Mesenchymal stem cell (in vitro differentiated cells and primary cell): Measurements from ENCODE around the gene ACACB.

Experiments used
- DNase-seq: peaks from one replicate; pipeline ENCODE4 v3.0.0-alpha.2; 2013
- H2AFZ ChIP-seq: one replicate; pipeline ENCODE4 v1.6.1; 2013; ENCODE audit warnings: low read depth, mild to moderate bottlenecking, control low read depth, inconsistent platforms, low read length, moderate library complexity
- H2AK5ac ChIP-seq: 2 replicates; pipeline ENCODE4 v1.6.1; 2013; ENCODE audit warnings: low read length, moderate library complexity, mild to moderate bottlenecking, inconsistent platforms; ENCODE audit not compliant: severe bottlenecking
- H2BK120ac ChIP-seq: one replicate; pipeline ENCODE4 v1.6.1; 2013; ENCODE audit warnings: low read depth, mild to moderate bottlenecking, inconsistent platforms, low read length, moderate library complexity
- H2BK12ac ChIP-seq, 2 experiments: one replicate each; pipeline ENCODE4 v1.6.1; 2013; ENCODE audit warnings: inconsistent platforms in 2 of 2, low read length in 2 of 2, mild to moderate bottlenecking in 2 of 2, moderate library complexity in 2 of 2, control low read depth in 1 of 2
- H2BK15ac ChIP-seq: one replicate; pipeline ENCODE4 v1.6.1; 2013; ENCODE audit warnings: mild to moderate bottlenecking, low read depth, inconsistent platforms; ENCODE audit not compliant: poor library complexity, severe bottlenecking
- H2BK5ac ChIP-seq: 2 replicates; pipeline ENCODE4 v1.6.1; 2013; ENCODE audit warnings: low read depth, mild to moderate bottlenecking, low read length, control low read depth, inconsistent platforms; ENCODE audit not compliant: poor library complexity, severe bottlenecking
- H3K14ac ChIP-seq, 2 experiments: one replicate each; pipeline ENCODE4 v1.6.1; 2013; ENCODE audit warnings: inconsistent platforms in 2 of 2, low read length in 2 of 2, control low read depth in 1 of 2, mild to moderate bottlenecking in 1 of 2, moderate library complexity in 1 of 2
- H3K18ac ChIP-seq, 2 experiments: one replicate each; pipeline ENCODE4 v1.6.1; 2013; ENCODE audit warnings: inconsistent platforms in 2 of 2, low read length in 2 of 2, control low read depth in 1 of 2, low read depth in 1 of 2, mild to moderate bottlenecking in 1 of 2
- H3K23ac ChIP-seq, 2 experiments: one replicate each; pipeline ENCODE4 v1.6.1; 2013; ENCODE audit warnings: inconsistent platforms in 2 of 2, low read length in 2 of 2, mild to moderate bottlenecking in 2 of 2, moderate library complexity in 2 of 2, control low read depth in 1 of 2
- H3K27ac ChIP-seq: 2 replicates; pipeline ENCODE4 v1.5.1; 2013; ENCODE audit warnings: mild to moderate bottlenecking, moderate library complexity, low read length, control low read depth, inconsistent platforms; ENCODE audit not compliant: poor library complexity, severe bottlenecking
- H3K27me3 ChIP-seq, 2 experiments: 2 replicates each; pipeline versions ENCODE4 v1.6.1 to v1.7.0; 2013; ENCODE audit warnings: low read length in 2 of 2, mild to moderate bottlenecking in 2 of 2, moderate library complexity in 2 of 2, control low read depth in 1 of 2, inconsistent platforms in 1 of 2; ENCODE audit not compliant: control insufficient read depth in 1 of 2, insufficient read depth in 1 of 2
- H3K36me3 ChIP-seq, 2 experiments: 2 replicates each; pipeline versions ENCODE4 v1.6.1 to v1.7.0; 2013; ENCODE audit warnings: low read length in 2 of 2, control low read depth in 1 of 2, inconsistent platforms in 1 of 2, low read depth in 1 of 2, mild to moderate bottlenecking in 1 of 2; ENCODE audit not compliant: insufficient read depth in 2 of 2, control insufficient read depth in 1 of 2
- H3K4ac ChIP-seq, 2 experiments: one replicate each; pipeline ENCODE4 v1.6.1; 2013; ENCODE audit warnings: inconsistent platforms in 2 of 2, low read length in 2 of 2, mild to moderate bottlenecking in 2 of 2, moderate library complexity in 2 of 2, control low read depth in 1 of 2, low read depth in 1 of 2
- H3K4me1 ChIP-seq: 2 replicates; pipeline ENCODE4 v1.6.1; 2013; ENCODE audit warnings: low read depth, low read length, control low read depth; ENCODE audit not compliant: control insufficient read depth, insufficient read depth
- H3K4me2 ChIP-seq: 2 replicates; pipeline ENCODE4 v1.6.1; 2013; ENCODE audit warnings: low read length, mild to moderate bottlenecking, inconsistent platforms; ENCODE audit not compliant: poor library complexity, severe bottlenecking
- H3K4me3 ChIP-seq, 2 experiments: 2 replicates each; pipeline versions ENCODE4 v1.5.1 to v1.7.0; 2013; ENCODE audit warnings: low read length in 2 of 2, mild to moderate bottlenecking in 2 of 2, control low read depth in 1 of 2, low read depth in 1 of 2; ENCODE audit not compliant: insufficient read depth in 1 of 2
- H3K79me1 ChIP-seq: replicated peaks from 2 replicates; pipeline ENCODE4 v1.6.1; 2013; ENCODE audit warnings: mild to moderate bottlenecking, control low read depth, low read length, inconsistent platforms; ENCODE audit not compliant: poor library complexity, severe bottlenecking
- H3K9ac ChIP-seq: 2 replicates; pipeline ENCODE4 v1.7.0; 2013; ENCODE audit warnings: mild to moderate bottlenecking, low read length, moderate library complexity
- H3K9me3 ChIP-seq: 2 replicates; pipeline ENCODE4 v1.7.0; 2013; ENCODE audit warnings: mild to moderate bottlenecking, low read length; ENCODE audit not compliant: control insufficient read depth
- H4K8ac ChIP-seq: one replicate; pipeline ENCODE4 v1.6.1; 2013; ENCODE audit warnings: inconsistent platforms, mild to moderate bottlenecking, low read length, moderate library complexity
- H4K91ac ChIP-seq: one replicate; pipeline ENCODE4 v1.6.1; 2013; ENCODE audit warnings: mild to moderate bottlenecking, low read length, inconsistent platforms
- WGBS: methylation state at CpG from one replicate; pipeline ENCODE4 v1.1.7; 2013; ENCODE audit warnings: mixed read lengths; 5-methylcytosine and 5-hydroxymethylcytosine counted together

The ACACB gene

DNA sequence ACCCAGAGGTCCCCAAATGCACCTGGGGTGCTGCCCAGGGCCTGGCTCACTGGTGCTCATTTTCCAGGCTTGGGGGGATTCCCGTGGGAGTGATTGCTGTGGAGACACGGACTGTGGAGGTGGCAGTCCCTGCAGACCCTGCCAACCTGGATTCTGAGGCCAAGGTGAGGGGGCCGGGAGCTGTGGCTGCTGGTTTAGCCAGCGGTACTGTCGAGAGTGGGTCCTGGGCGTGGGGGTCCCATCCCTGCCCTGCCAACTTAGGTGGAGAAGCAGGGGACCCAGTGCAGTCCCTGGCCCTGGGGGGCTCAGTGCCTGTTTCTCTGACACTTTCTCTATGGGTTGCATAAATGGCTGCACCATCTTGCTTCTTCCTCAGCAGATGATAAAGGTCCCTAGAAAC, 141.8 kb downstream of the ACACB start:
- Histone ChIP-seq H3K9me3 (peaks cover 12% of the 10 kb centered on the region), H3K4me1 (no peaks in the 10 kb centered on the region), H2AK5ac (no peak overlapping the region), H4K91ac (no peak overlapping the region), H2BK12ac (no peak overlapping the region), H3K18ac (no peak overlapping the region), H3K4me2 (no peak overlapping the region), H2BK5ac (no peak overlapping the region), H4K8ac (no peak overlapping the region), H3K9ac (no peak overlapping the region), H2BK15ac (no peak overlapping the region), H3K14ac (no peak overlapping the region), H3K4ac (no peak overlapping the region), H3K27ac (no peak overlapping the region), H3K27me3 (no peaks in the 10 kb centered on the region), H3K79me1 (no peaks in the 10 kb centered on the region), H3K23ac (no peak overlapping the region), H2BK120ac (no peak overlapping the region), H3K4me3 (no peak overlapping the region), H3K36me3 (peaks cover 0 to 27% of the 10 kb centered on the region in 2 experiments), H2AFZ (no peak overlapping the region)
- no peak for DNase-seq
- WGBS, result 85% methylated on average over 6 of the region's 6 CpGs

DNA sequence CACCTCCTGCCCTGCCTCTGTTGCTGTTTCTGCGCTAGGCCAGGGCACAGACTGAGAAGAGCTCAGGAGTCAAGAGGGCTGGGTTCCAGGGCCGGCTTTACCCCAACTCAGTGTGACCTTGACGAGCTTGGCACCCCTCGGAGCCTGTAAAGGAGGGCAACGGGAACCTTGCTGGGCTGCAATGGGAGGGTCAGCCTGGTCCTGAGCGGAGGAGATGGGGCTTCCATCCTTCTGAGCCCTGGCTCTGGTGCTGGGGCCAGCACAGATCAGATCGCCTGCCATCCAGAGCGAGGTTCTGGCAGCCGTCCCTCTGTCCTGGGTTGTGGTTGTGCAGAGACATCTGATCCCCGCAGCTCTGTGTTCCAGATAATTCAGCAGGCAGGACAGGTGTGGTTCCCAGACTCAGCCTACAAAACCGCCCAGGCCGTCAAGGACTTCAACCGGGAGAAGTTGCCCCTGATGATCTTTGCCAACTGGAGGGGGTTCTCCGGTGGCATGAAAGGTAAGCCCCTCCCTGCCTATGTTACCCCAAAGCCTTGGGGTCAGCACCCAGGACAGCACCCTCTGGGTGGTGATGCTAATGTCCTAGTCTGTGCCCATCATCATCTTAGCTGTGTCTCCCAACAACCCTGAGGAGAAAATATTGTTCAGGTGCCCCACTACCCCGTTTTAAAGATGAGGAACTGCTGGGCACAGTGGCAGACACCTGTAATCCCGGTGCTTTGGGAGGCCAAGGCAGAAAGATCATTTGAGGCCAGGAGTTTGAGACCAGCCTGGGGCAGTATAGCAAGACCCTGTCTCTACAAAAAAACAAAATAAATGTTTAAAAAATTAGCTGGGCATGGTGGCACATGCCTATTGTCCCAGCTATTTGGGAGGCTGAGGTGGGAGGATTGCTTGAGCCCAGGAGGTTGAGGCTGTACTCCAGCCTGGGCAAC, 142.5 kb downstream of the ACACB start:
- H3K4me2 ChIP-seq, result no peak overlapping the region
- no peak overlapping the region for H2BK5ac ChIP-seq
- DNase-seq, result no peak
- H3K9ac ChIP-seq, result no peak overlapping the region
- 77% methylated on average over 16 of the region's 16 CpGs for WGBS
- no peak overlapping the region for H3K14ac ChIP-seq
- no peaks in the 10 kb centered on the region for H3K79me1 ChIP-seq
- H2BK120ac ChIP-seq, result no peak overlapping the region
- H3K9me3 ChIP-seq, result peaks cover 5% of the 10 kb centered on the region
- H2AFZ ChIP-seq, result no peak overlapping the region
- H3K18ac ChIP-seq, result no peak overlapping the region
- H4K91ac ChIP-seq, result no peak overlapping the region
- H2BK15ac ChIP-seq, result no peak overlapping the region
- H2BK12ac ChIP-seq, result no peak overlapping the region
- H3K23ac ChIP-seq, result no peak overlapping the region
- H3K4me1 ChIP-seq, result no peaks in the 10 kb centered on the region
- no peak overlapping the region for H3K4ac ChIP-seq
- no peaks in the 10 kb centered on the region for H3K27me3 ChIP-seq
- peaks cover 0 to 27% of the 10 kb centered on the region in 2 experiments for H3K36me3 ChIP-seq
- H4K8ac ChIP-seq, result no peak overlapping the region
- H2AK5ac ChIP-seq, result no peak overlapping the region
- no peak overlapping the region for H3K27ac ChIP-seq
- H3K4me3 ChIP-seq, result no peak overlapping the region

DNA sequence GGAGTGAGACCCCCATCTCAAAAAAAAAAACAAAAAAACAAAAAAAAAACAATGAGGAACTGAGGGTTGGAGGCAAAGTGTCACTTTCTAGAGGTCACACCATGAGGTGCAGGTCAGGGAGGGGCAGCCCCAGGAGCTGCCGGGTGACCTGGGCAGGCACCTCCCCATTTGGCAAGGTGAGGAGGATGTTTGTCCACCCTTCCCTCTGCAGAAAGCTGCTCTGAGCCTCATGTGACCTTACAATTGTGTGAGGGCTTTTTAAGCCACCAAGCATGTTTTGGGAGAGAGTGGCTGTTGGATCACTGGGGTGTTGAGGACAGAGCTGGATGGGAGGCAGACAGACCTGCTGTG, 143.1 kb downstream of the ACACB start:
- H3K9me3 ChIP-seq, result no peaks in the 10 kb centered on the region
- H3K79me1 ChIP-seq, result no peaks in the 10 kb centered on the region
- H4K91ac ChIP-seq, result no peak overlapping the region
- H3K23ac ChIP-seq, result no peak overlapping the region
- no peak for DNase-seq
- no peaks in the 10 kb centered on the region for H3K4me1 ChIP-seq
- H2AK5ac ChIP-seq, result no peak overlapping the region
- H3K4me2 ChIP-seq, result no peak overlapping the region
- no peak overlapping the region for H3K27ac ChIP-seq
- 94% methylated on average over 1 of the region's 1 CpG for WGBS
- H3K4ac ChIP-seq, result no peak overlapping the region
- H3K14ac ChIP-seq, result no peak overlapping the region
- H2BK15ac ChIP-seq, result no peak overlapping the region
- no peak overlapping the region for H3K18ac ChIP-seq
- H3K27me3 ChIP-seq, result no peaks in the 10 kb centered on the region
- no peak overlapping the region for H4K8ac ChIP-seq
- H3K9ac ChIP-seq, result no peak overlapping the region
- peaks cover 0 to 21% of the 10 kb centered on the region in 2 experiments for H3K36me3 ChIP-seq
- H2BK120ac ChIP-seq, result no peak overlapping the region
- H2AFZ ChIP-seq, result no peak overlapping the region
- no peak overlapping the region for H2BK5ac ChIP-seq
- no peak overlapping the region for H3K4me3 ChIP-seq
- H2BK12ac ChIP-seq, result no peak overlapping the region

DNA sequence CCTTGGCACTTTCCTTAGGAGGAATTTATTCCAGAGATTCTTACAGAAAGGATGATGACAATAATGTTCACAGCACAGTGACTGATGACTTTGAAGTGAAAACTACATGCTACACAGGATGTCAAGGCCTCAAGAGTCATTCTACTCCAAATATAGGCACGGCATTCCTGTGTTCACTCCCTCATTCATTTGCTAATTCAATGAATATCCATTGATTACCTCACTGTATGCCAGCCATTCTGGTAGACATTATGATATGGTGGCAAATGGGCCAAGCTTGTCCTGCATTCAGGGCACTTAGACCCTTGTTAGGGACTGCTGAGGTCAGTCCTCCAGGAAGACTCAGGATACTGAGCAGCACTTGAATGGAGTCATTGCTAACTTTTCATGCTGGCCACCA, 144.7 kb downstream of the ACACB start:
- 100% methylated on average over 1 of the region's 1 CpG for WGBS
- H2AK5ac ChIP-seq, result no peak overlapping the region
- H3K9me3 ChIP-seq, result no peaks in the 10 kb centered on the region
- H3K79me1 ChIP-seq, result no peaks in the 10 kb centered on the region
- no peak overlapping the region for H2BK15ac ChIP-seq
- H4K8ac ChIP-seq, result no peak overlapping the region
- H3K18ac ChIP-seq, result no peak overlapping the region
- no peak overlapping the region for H3K23ac ChIP-seq
- no peaks in the 10 kb centered on the region for H3K27me3 ChIP-seq
- no peak overlapping the region for H3K4me3 ChIP-seq
- H3K9ac ChIP-seq, result no peak overlapping the region
- H4K91ac ChIP-seq, result no peak overlapping the region
- no peak overlapping the region for H2BK120ac ChIP-seq
- no peak overlapping the region for H3K4ac ChIP-seq
- H3K4me1 ChIP-seq, result no peaks in the 10 kb centered on the region
- H3K36me3 ChIP-seq, result peaks cover 9 to 31% of the 10 kb centered on the region in 2 experiments
- DNase-seq, result no peak
- H3K4me2 ChIP-seq, result no peak overlapping the region
- H2BK12ac ChIP-seq, result no peak overlapping the region
- H2BK5ac ChIP-seq, result no peak overlapping the region
- H3K14ac ChIP-seq, result no peak overlapping the region
- H3K27ac ChIP-seq, result no peak overlapping the region
- no peak overlapping the region for H2AFZ ChIP-seq
